Stimulated activated naive B cell treated with anti-CD40 and anti-IgM and Interleukin-4, amounts not matched to agents 10 μg/mL and 1 μg/mL and 100 μg/mL, for 72 hours (primary cell): ENCODE data around the gene KAT6B.
"Not testable (repeated sequence)": the region's sequence is repeated elsewhere in the genome, so short reads cannot be mapped to it uniquely, and the experiment has no call there.

Experiments used
- ATAC-seq, 2 donors: fragments of 150-1000 bp; cut with Tn5 transposase; replicated peaks; 2 replicates each; pipeline ENCODE4 v1.10.0; 2021; ENCODE audit warnings: moderate library complexity in 1 of 2
- DNase-seq: peaks from one replicate; pipeline ENCODE4 v3.0.0; 2021
- H3K27ac Mint-ChIP-seq: one replicate; pipeline ENCODE4 v1.8.0; 2022; ENCODE audit warnings: mild to moderate bottlenecking, mixed read lengths
- H3K27me3 Mint-ChIP-seq, 2 donors: one replicate each; pipeline ENCODE4 v1.8.0; 2022; ENCODE audit warnings: mixed read lengths in 2 of 2
- H3K36me3 Mint-ChIP-seq, 2 donors: one replicate each; pipeline ENCODE4 v1.8.0; 2022; ENCODE audit warnings: mixed read lengths in 2 of 2, mild to moderate bottlenecking in 1 of 2
- H3K4me1 Mint-ChIP-seq, 2 donors: one replicate each; pipeline ENCODE4 v1.8.0; 2022; ENCODE audit warnings: mixed read lengths in 2 of 2, mild to moderate bottlenecking in 1 of 2
- H3K4me3 Mint-ChIP-seq, 2 donors: one replicate each; pipeline ENCODE4 v1.8.0; 2022; ENCODE audit warnings: mild to moderate bottlenecking in 2 of 2, mixed read lengths in 2 of 2, moderate library complexity in 1 of 2
- H3K9me3 Mint-ChIP-seq, 2 donors: one replicate each; pipeline ENCODE4 v1.8.0; 2022; ENCODE audit warnings: mixed read lengths in 2 of 2, mild to moderate bottlenecking in 1 of 2

The KAT6B gene

DNA sequence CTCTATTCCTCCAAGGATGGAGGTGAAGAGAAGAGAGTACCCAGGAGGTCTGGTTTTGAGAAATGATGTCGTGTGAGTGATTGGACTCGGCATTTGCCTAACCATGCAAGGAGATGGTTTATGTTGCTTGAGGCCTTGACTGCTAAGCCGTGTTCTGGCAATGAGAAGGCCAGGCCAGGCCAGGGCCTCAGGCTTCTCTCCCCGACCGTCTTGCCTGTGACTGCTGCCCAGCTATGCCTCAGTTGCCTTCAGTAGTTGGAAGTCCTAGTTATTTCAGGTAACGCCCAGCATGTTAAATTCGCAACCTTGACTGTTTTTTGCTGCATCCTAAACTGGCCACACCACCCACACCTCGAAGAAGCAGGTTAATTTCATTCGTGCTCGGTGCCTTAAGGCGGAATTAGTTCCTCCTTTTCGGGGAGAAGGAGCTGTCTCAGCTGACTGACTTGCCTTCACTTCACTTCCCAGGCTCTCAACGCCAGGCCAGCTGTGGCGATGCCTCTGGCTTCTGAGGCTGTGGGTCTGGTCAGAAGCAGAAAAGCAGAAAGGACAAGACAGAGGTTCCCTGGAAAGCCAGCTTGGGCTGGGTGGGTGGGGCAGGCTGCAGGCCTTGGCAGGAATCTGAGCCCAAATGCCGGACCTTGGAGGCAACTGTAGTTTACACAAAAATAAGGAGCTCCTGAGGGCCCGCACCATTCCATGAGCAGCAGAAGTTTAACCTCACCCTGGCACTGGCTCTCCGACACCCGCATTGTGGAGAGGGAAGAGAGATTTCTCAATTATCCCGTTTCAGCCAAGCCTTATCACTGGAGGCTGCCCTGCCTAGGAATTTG, 223.1 kb downstream of the KAT6B start:
- no peaks in the 10 kb centered on the region for H3K4me1 Mint-ChIP-seq
- no peaks in the 10 kb centered on the region for H3K9me3 Mint-ChIP-seq
- no peak overlapping the region for H3K27ac Mint-ChIP-seq
- peaks cover 2 to 3% of the 10 kb centered on the region in 2 donors for H3K27me3 Mint-ChIP-seq
- no peak for DNase-seq
- no peak for ATAC-seq
- H3K4me3 Mint-ChIP-seq = no peak overlapping the region
- no peaks in the 10 kb centered on the region for H3K36me3 Mint-ChIP-seq

DNA sequence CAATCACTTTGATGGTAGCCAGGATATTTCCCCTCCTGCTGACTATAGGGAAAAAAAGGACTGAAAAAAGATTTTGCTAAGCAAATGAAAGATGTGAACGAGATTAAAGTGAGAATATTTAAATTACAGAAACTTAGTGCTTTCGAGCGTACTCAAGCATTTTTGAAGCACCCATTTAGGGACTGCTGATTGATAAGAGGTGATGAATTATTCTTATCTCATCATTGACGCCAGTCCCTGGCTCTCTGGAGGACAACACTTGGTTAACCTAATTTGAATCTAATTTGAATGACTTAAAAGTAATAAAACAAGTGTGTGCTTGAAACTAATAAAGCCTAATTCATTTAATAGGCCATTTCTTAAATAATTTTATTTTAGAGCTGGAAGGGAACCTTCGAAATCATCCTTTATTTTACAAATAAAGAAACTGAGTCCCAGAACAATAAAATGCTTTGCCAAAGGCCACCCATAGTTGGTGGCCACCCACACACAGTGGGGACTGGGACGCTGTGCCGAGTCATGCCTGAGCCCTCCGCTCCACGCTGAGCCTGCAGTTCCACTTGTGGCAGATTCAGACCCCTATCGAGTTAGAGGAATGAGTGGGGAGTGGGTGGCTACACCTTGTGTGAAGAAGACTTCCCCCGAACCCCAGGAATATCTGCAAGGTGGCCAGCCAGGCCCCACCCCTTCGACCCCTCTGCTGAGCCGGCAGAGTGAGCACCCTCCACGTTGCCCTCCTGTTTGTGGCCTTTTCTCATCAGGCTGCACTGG, 223.9 kb downstream of the KAT6B start:
- H3K9me3 Mint-ChIP-seq = no peaks in the 10 kb centered on the region
- no peak for DNase-seq
- H3K27me3 Mint-ChIP-seq = no peaks in the 10 kb centered on the region
- no peaks in the 10 kb centered on the region for H3K4me1 Mint-ChIP-seq
- H3K4me3 Mint-ChIP-seq = no peak overlapping the region
- no peak overlapping the region for H3K27ac Mint-ChIP-seq
- no peaks in the 10 kb centered on the region for H3K36me3 Mint-ChIP-seq
- no peak for ATAC-seq

DNA sequence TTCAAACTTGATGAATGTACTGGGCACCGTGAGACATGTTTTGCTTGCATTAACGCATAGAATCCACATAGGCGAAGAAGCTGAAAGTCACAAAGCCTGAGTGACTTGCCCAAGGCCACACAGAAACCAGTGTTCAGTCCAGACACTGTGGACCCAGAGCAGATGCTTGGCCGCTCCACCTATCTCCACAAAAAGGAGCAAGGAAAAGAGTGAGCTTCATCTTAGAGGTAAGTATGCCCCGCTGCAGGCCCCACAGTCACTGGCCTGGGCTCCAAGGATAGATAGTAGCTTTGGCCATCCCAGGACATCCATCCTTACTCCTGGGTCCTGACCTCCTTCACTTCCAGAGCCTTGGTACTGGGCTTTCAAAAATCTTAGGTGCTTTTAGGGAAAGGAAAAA, 224.9 kb downstream of the KAT6B start:
- Mint-ChIP-seq H3K27ac (no peak overlapping the region), H3K4me1 (no peaks in the 10 kb centered on the region), H3K27me3 (no peaks in the 10 kb centered on the region), H3K36me3 (no peaks in the 10 kb centered on the region), H3K9me3 (no peaks in the 10 kb centered on the region), H3K4me3 (no peak overlapping the region)
- DNase-seq (no peak), ATAC-seq (no peak)

DNA sequence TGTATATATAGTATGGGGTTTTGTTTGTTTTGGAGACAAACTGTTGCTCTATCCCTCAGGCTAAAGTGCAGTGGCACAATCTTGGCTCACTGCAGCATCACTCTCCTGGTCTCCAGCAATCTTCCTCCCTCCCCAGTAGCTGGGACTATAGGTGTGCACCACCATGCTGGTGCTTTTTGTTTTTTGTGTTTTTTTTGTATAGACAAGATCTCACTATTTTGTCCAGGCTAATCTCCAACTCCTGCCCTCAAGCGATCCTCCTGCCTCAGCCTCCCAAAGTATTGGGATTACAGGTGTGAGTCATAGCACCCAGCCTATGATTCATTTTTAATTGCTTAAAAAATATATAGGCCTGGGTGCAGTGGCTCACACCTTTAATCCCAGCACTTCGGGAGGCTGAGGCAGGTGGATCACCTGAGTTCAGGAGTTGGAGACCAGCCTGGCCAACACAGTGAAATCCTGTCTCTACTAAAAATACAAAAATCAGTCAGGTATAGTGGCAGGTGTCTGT, 229.6 kb downstream of the KAT6B start:
- H3K27me3 Mint-ChIP-seq, DNase-seq, H3K36me3 Mint-ChIP-seq, H3K9me3 Mint-ChIP-seq, H3K4me3 Mint-ChIP-seq, H3K4me1 Mint-ChIP-seq, H3K27ac Mint-ChIP-seq, ATAC-seq: not testable (repeated sequence)

DNA sequence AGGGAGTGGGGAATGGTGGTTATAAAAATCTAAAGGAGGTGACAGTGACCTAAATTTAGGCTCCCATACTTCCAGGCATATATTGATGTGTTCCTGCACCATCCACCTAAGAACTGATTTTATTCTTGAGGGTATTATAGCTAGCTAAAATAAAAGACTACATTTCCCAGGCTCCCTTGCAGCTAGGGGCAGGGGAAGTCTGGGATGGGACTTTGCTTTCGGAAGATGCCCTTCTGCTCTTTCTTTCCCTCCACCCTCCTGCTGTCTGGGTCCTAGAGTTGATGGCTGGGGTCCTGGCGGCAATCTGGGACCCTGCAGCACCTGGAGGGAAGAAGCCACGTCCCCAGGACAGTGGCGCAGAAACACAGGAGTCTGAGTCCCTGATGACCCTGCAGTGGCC, 231.3 kb downstream of the KAT6B start:
- Mint-ChIP-seq H3K4me3 (no peak overlapping the region), H3K9me3 (no peaks in the 10 kb centered on the region), H3K27me3 (no peaks in the 10 kb centered on the region), H3K36me3 (no peaks in the 10 kb centered on the region), H3K27ac (no peak overlapping the region), H3K4me1 (no peaks in the 10 kb centered on the region)
- no peak for DNase-seq
- ATAC-seq = no peak

DNA sequence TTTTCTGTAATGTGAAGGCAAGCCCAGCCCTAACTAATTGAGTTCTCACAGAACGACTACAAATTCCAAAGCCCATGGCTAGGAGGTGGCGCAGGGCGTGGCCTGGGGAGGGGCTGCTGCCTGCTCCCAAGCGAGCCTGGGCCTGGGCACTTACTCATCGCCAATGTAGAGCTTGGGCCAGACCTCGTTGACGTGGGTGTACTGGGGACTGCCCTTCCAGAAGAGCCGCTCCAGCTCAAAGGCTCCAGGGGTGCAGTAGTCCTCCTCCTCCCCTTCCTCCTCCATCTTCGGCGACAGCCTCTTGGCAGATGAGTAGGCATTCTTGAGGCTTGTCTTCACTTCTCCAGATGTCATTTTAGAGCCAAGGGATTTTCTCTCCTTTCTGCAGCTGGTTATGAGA, 231.8 kb downstream of the KAT6B start:
- ATAC-seq = no peak
- Mint-ChIP-seq H3K27ac (no peak overlapping the region), H3K27me3 (no peaks in the 10 kb centered on the region)

DNA sequence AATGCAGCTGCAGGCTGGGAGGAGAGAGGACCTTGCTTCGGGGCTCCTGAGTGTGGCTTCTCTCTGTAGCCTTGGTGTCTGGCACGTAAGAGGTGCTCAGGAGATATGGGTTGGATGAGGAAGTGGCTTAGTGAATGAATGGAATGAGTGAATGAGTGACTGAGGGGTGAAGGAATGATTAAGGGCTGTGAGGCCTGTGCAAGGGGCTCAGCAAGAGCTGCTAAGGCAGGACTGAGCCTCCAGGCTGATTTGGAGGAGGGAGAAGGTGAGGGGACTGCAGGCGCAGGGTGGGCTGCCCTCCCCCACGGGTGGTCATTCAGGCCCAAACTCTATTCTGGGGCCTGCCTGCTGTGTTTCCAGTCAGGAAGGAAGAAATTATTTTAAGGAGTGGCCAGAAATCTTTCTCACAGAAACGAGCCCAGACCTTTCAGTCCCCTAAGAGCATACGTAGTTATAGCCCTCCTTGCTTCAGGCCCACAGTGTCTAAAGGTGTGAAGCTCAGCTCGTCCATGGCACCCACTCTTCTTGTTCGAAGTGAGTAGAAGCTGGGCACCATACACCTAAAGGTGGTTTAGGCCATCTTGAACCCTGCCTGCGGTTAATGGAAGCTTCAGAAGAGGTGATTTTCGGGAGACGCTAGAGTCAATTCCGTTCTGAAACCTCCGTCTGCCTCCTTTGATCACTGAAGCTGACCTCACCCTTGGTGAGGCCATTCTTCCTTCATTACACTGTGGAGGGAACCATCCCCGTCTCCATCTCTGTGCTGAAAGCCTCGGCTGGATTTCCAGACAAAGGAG, 235.5 kb downstream of the KAT6B start:
- Mint-ChIP-seq H3K4me1 (no peaks in the 10 kb centered on the region), H3K36me3 (no peaks in the 10 kb centered on the region), H3K9me3 (peaks cover 0 to 2% of the 10 kb centered on the region in 2 donors), H3K27me3 (no peaks in the 10 kb centered on the region), H3K27ac (no peak overlapping the region), H3K4me3 (no peak overlapping the region)
- no peak for DNase-seq
- ATAC-seq = no peak

More for the DNA sequence above, 231.8 kb downstream of the KAT6B start:
- Mint-ChIP-seq H3K4me3 (no peak overlapping the region), H3K9me3 (peaks cover 0 to 2% of the 10 kb centered on the region in 2 donors), H3K4me1 (no peaks in the 10 kb centered on the region), H3K36me3 (no peaks in the 10 kb centered on the region)
- no peak for DNase-seq

DNA sequence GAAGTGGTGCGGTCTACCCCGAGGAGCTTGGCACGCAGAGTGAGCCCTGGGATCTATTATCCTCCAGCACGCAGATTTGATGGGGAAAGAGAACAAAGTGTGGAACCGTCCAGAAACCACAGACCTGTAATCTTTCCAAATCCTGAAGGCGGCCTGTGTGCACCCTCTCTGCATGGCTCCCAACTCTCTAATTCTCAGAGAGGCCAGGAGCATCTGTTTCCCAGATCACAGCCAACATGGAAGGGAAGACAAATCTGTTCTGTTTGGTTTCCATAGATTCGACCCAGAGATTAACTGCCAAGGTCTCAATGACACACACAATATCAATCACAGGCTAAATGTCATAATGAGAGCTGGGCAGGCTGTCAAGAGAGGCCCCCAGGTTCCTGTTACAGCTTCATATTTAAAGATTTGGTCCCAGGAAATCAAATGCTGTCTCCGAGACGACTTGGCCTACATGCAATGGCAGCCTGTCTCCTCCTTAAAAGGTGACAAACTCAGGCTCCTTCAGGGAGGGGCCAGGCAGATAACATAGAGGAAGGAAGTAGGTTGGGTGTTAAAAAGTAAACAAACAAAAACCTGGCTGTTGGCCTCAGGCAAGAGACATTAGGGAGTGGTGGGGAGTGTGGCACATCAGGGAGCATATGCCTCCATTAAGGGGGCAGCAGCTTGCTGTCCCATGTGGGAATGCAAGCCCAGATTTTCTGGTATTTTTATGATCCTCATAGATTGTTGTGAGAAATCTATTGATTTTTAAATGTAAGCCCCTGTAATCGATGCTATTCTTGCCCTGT, 236.3 kb downstream of the KAT6B start:
- peaks cover 0 to 2% of the 10 kb centered on the region in 2 donors for H3K9me3 Mint-ChIP-seq

DNA sequence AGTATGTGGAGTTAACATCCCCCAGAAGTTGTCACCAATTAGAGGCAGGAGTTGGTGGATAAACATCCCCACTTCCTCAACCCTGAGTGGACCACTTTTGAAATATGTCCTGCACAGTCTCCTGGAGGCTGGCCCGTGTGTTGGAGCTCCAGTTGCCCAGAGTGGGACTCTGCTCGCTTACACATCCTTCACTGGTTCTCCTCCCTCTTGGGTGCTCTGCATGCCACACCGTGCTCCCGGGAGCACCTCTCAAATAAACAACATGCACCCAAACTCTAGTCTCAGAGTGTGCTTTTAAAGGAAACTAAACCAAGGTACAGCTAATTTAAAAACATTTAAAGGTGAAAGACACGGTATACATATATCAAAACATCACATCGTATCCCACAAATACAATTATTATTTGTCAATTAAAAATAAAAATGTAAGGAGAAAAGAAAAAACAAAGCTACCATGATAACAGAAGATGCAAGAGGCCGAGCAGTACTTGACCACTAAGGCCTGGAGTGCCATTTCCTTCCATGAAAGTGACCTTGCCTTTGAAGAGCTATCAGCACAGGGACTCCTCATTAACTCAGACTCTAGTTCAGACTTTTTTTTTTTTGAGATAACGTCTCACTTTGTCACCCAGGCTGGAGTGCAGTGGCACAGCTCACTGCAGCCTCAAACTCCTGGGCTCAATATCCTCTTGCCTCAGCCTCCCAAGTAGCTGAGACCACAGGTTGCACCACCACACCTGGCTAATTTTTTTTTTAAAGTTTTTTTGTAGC, 237.2 kb downstream of the KAT6B start:
- no peak for DNase-seq
- Mint-ChIP-seq H3K27me3 (no peaks in the 10 kb centered on the region), H3K4me1 (no peaks in the 10 kb centered on the region), H3K27ac (no peak overlapping the region), H3K4me3 (no peak overlapping the region), H3K9me3 (peaks cover 0 to 2% of the 10 kb centered on the region in 2 donors), H3K36me3 (no peaks in the 10 kb centered on the region)
- ATAC-seq = no peak

More for the DNA sequence above, 236.3 kb downstream of the KAT6B start:
- no peak for ATAC-seq
- no peaks in the 10 kb centered on the region for H3K4me1 Mint-ChIP-seq
- no peaks in the 10 kb centered on the region for H3K27me3 Mint-ChIP-seq
- H3K4me3 Mint-ChIP-seq = no peak overlapping the region
- DNase-seq = no peak
- no peak overlapping the region for H3K27ac Mint-ChIP-seq
- no peaks in the 10 kb centered on the region for H3K36me3 Mint-ChIP-seq

DNA sequence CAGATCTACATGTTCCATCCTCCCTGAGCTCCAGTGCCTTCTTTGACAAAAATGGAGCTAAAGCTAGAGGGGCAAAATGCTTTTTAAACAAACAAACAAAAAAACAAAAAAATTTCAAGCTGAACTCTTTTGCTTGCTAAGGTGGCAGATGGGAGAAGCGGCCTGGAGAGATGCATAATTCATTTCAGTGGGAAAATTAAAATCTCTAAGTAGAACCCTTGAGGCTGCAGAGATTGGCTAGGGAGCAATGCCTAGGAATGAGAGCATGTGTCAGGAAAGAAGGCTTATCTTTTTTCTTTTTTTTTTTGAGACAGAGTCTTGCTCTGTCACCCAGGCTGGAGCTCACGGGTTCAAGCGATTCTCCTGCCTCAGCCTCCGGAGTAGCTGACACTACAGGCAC, 238.7 kb downstream of the KAT6B start:
- ATAC-seq = no peak
- Mint-ChIP-seq H3K27ac (no peak overlapping the region), H3K9me3 (peaks cover 0 to 2% of the 10 kb centered on the region in 2 donors)

DNA sequence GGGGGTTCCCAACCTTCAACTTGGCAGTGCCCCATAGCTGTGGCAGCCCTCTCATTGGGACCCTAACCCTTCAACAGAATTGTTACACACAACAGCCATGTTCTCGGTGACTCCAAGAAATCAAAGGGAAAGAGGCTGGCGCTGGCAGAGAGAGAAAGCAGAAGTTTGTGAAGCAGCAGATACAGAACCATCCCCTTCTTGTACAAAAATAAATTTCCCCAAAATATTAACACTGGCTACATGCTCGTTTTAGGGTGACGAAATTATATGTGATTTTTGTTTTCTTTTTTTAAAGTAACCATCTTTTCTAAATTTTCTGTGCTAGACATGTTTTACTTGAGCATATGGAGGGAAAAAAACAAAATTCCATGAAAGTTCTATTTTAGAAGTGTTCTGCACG, 239.9 kb downstream of the KAT6B start:
- DNase-seq = no peak
- ATAC-seq = no peak

More for the DNA sequence above, 238.7 kb downstream of the KAT6B start:
- H3K36me3 Mint-ChIP-seq = no peaks in the 10 kb centered on the region
- no peaks in the 10 kb centered on the region for H3K4me1 Mint-ChIP-seq
- DNase-seq = no peak
- no peak overlapping the region for H3K4me3 Mint-ChIP-seq
- no peaks in the 10 kb centered on the region for H3K27me3 Mint-ChIP-seq

DNA sequence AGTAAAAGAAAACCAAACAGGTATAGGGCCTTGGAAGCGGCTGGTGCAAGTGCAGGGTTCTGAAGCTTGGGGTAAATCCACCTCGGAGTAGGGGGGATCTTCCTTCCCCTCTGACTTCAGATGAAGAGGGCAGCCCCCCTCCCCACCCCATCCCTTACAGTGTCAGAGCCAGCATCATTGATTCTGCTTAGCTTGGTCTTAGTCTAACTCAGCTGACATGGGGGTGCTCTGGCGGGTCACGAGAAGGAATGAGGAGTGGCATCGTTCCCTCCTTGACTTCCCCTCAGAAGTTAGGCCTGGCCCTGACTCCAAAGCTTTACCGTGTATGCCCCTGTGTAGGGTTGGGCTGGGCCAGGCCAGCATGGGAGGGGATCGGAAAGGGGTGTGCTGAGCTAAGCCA, 240.9 kb downstream of the KAT6B start:
- peaks cover 0 to 3% of the 10 kb centered on the region in 2 donors for H3K4me1 Mint-ChIP-seq
- no peak overlapping the region for H3K4me3 Mint-ChIP-seq
- DNase-seq = no peak
- no peak overlapping the region for H3K27ac Mint-ChIP-seq
- ATAC-seq = no peak
- peaks cover 0 to 2% of the 10 kb centered on the region in 2 donors for H3K9me3 Mint-ChIP-seq
- H3K36me3 Mint-ChIP-seq = no peaks in the 10 kb centered on the region
- H3K27me3 Mint-ChIP-seq = no peaks in the 10 kb centered on the region

More for the DNA sequence above, 239.9 kb downstream of the KAT6B start:
- Mint-ChIP-seq H3K27ac (no peak overlapping the region), H3K4me3 (no peak overlapping the region), H3K9me3 (peaks cover 0 to 2% of the 10 kb centered on the region in 2 donors), H3K27me3 (no peaks in the 10 kb centered on the region), H3K4me1 (peaks cover 0 to 3% of the 10 kb centered on the region in 2 donors), H3K36me3 (no peaks in the 10 kb centered on the region)

DNA sequence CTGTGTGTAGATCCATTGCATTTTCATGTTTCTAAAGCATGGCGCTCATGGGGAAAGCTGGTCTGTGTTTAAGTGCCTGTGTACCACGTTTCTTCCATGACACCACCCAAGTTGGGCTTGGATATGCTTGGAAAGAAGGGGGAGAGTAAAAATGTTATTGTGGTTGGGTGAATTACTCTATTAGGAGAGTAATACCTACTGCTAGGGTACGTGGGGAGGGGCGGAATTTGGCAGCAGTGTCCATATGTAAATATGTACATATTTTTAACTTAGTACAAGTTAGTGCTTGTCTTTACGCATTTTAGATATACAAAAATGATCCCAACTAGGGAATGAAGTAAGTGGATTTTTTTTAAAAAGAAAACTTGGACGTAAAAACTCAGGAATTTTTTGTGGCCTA, 242.1 kb downstream of the KAT6B start:
- Mint-ChIP-seq H3K9me3 (no peaks in the 10 kb centered on the region), H3K27me3 (no peaks in the 10 kb centered on the region), H3K27ac (no peak overlapping the region), H3K4me1 (peaks cover 0 to 3% of the 10 kb centered on the region in 2 donors), H3K36me3 (no peaks in the 10 kb centered on the region), H3K4me3 (no peak overlapping the region)
- DNase-seq = no peak
- ATAC-seq = no peak
